ENCODE data around the gene STARD10. TPM values are rescaled to one million over a fixed set of nuclear protein-coding genes. Genes with fewer than 3 reads are reported as not detected.

STARD10 gene
- total RNA-seq, 1 experiment from 2014 or later: 10.6 TPM

GRCh38 chr11:72769680-72770079 lies 24.2 kb downstream of the STARD10 start:
- no peak for DNase-seq (ENCODE audit: unreplicated experiment)
- BruUV-seq (replicated peaks): no TSS peak
- Mint-ChIP-seq H3K4me1 (ENCODE audit: insufficient read depth, unreplicated experiment) (peaks cover 10% of the 10 kb centered on the region), H3K27ac (ENCODE audit: low read depth, unreplicated experiment) (no peak overlapping the region), H3K9me3 (ENCODE audit: unreplicated experiment) (no peaks in the 10 kb centered on the region), H3K4me3 (ENCODE audit: unreplicated experiment) (no peak overlapping the region), H3K36me3 (ENCODE audit: insufficient read depth, unreplicated experiment) (no peaks in the 10 kb centered on the region), H3K27me3 (ENCODE audit: insufficient read depth, unreplicated experiment) (no peaks in the 10 kb centered on the region)
- CTCF ChIA-PET: no interaction called here
- intact Hi-C loops (cut with micrococcal nuclease): no loop called here
- POLR2A ChIA-PET: interaction anchor here (0.7 to 0.8 kb wide), 2 partner anchors 12 to 42 kb away, joined by 3 read pairs; no protein-coding TSS in a partner anchor
- no peak for TF ChIP-seq CTCF (IDR thresholded peaks at IDR 0.05; ENCODE audit: unreplicated experiment)

GRCh38 chr11:72768581-72768980 lies 25.3 kb downstream of the STARD10 start:
- intact Hi-C loops (cut with micrococcal nuclease): no loop called here
- ChIA-PET CTCF (no interaction called here), POLR2A (interaction anchor here (0.9 kb wide), 1 partner anchor 19 kb away, joined by 4 read pairs; no protein-coding TSS in a partner anchor)
- DNase-seq (ENCODE audit: unreplicated experiment): no peak
- Mint-ChIP-seq H3K4me3 (ENCODE audit: unreplicated experiment) (no peak overlapping the region), H3K27ac (ENCODE audit: low read depth, unreplicated experiment) (no peak overlapping the region), H3K36me3 (ENCODE audit: insufficient read depth, unreplicated experiment) (no peaks in the 10 kb centered on the region), H3K27me3 (ENCODE audit: insufficient read depth, unreplicated experiment) (no peaks in the 10 kb centered on the region), H3K9me3 (ENCODE audit: unreplicated experiment) (no peaks in the 10 kb centered on the region), H3K4me1 (ENCODE audit: insufficient read depth, unreplicated experiment) (peaks cover 6% of the 10 kb centered on the region)
- BruUV-seq (replicated peaks): no TSS peak
- no peak for TF ChIP-seq CTCF (IDR thresholded peaks at IDR 0.05; ENCODE audit: unreplicated experiment)

GRCh38 chr11:72767203-72768062 lies 26.4 kb downstream of the STARD10 start:
- POLR2A ChIA-PET: no interaction called here
- no TSS peak for BruUV-seq (replicated peaks)
- DNase-seq (ENCODE audit: unreplicated experiment): no peak
- CTCF ChIA-PET: interaction anchor here (0.6 to 0.7 kb wide), 3 partner anchors 15 to 27 kb away, joined by 3 read pairs; partner anchors contain the start of gene STARD10
- no peaks in the 10 kb centered on the region for H3K4me1 Mint-ChIP-seq (ENCODE audit: insufficient read depth, unreplicated experiment)
- H3K9me3 Mint-ChIP-seq (ENCODE audit: unreplicated experiment): no peaks in the 10 kb centered on the region
- H3K4me3 Mint-ChIP-seq (ENCODE audit: unreplicated experiment): no peak overlapping the region
- no peak for TF ChIP-seq CTCF (IDR thresholded peaks at IDR 0.05; ENCODE audit: unreplicated experiment)
- no peaks in the 10 kb centered on the region for H3K27me3 Mint-ChIP-seq (ENCODE audit: insufficient read depth, unreplicated experiment)
- no peaks in the 10 kb centered on the region for H3K36me3 Mint-ChIP-seq (ENCODE audit: insufficient read depth, unreplicated experiment)
- no peak overlapping the region for H3K27ac Mint-ChIP-seq (ENCODE audit: low read depth, unreplicated experiment)
- intact Hi-C loops (cut with micrococcal nuclease): no loop called here

GRCh38 chr11:72766152-72766902 lies 27.5 kb downstream of the STARD10 start:
- DNase-seq (ENCODE audit: unreplicated experiment): no peak
- Mint-ChIP-seq H3K4me3 (ENCODE audit: unreplicated experiment) (no peak overlapping the region), H3K9me3 (ENCODE audit: unreplicated experiment) (no peaks in the 10 kb centered on the region), H3K36me3 (ENCODE audit: insufficient read depth, unreplicated experiment) (no peaks in the 10 kb centered on the region), H3K4me1 (ENCODE audit: insufficient read depth, unreplicated experiment) (no peaks in the 10 kb centered on the region), H3K27me3 (ENCODE audit: insufficient read depth, unreplicated experiment) (no peaks in the 10 kb centered on the region), H3K27ac (ENCODE audit: low read depth, unreplicated experiment) (no peak overlapping the region)
- BruUV-seq (replicated peaks): no TSS peak
- ChIA-PET POLR2A (interaction anchor here (0.8 kb wide), 1 partner anchor 506 kb away, joined by 3 read pairs; the partner anchor contains the start of gene P2RY6), CTCF (interaction anchor here (0.6 to 1.3 kb wide), 4 partner anchors 41 to 500 kb away, joined by 3 to 5 read pairs (median 4); no protein-coding TSS in a partner anchor)
- no peak for TF ChIP-seq CTCF (IDR thresholded peaks at IDR 0.05; ENCODE audit: unreplicated experiment)
- intact Hi-C loops (cut with micrococcal nuclease): no loop called here

All from MCF 10A (cell line).